HEK293T (cell line): ENCODE results near the gene LPCAT1.

Experiments
- CTCF ChIA-PET: fragments of 350-600 bp; formaldehyde crosslinking; extraction: SDS; loops from one replicate; lab custom pipeline; 2021; ENCODE audit warnings: antibody characterized with exemption, inconsistent platforms; lab: Yijun Ruan, JAX
- POLR2A ChIA-PET: fragments of 350-600 bp; formaldehyde crosslinking; extraction: SDS; loops from one replicate; lab custom pipeline; 2020; ENCODE audit warnings: antibody characterized with exemption, inconsistent platforms; lab: Yijun Ruan, JAX
- DNase-seq: peaks from one replicate; pipeline ENCODE4 v3.0.0; 2012; ENCODE audit warnings: mixed read lengths; ENCODE audit errors: extremely low spot score
- ARNT ChIP-seq: fragments of 450-650 bp; IDR thresholded peaks from 2 replicates; pipeline ENCODE4 v1.6.1; 2017; ENCODE audit warnings: mild to moderate bottlenecking
- BHLHE40 ChIP-seq: fragments of 450-650 bp; IDR thresholded peaks from 2 replicates; pipeline ENCODE4 v1.6.1; 2016; ENCODE audit warnings: mild to moderate bottlenecking, moderate library complexity, borderline replicate concordance
- CTBP1 ChIP-seq: fragments of 450-650 bp; IDR thresholded peaks from 2 replicates; pipeline ENCODE4 v1.6.1; 2016; ENCODE audit warnings: borderline replicate concordance
- ELF4 ChIP-seq: fragments of 450-650 bp; IDR thresholded peaks from 2 replicates; pipeline ENCODE4 v1.6.1; 2017; ENCODE audit warnings: antibody characterized with exemption
- FOXA1 ChIP-seq: fragments of 450-650 bp; IDR thresholded peaks from 2 replicates; pipeline ENCODE4 v1.6.1; 2016; ENCODE audit warnings: mild to moderate bottlenecking
- FOXK2 ChIP-seq: fragments of 450-650 bp; IDR thresholded peaks from 2 replicates; pipeline ENCODE4 v1.6.1; 2016; ENCODE audit warnings: mild to moderate bottlenecking
- FOXM1 ChIP-seq: fragments of 450-650 bp; IDR thresholded peaks from 2 replicates; pipeline ENCODE4 v1.6.1; 2017; ENCODE audit warnings: mild to moderate bottlenecking, borderline replicate concordance
- HDGF ChIP-seq: fragments of 450-650 bp; IDR thresholded peaks from 2 replicates; pipeline ENCODE4 v1.6.1; 2017; ENCODE audit warnings: antibody characterized with exemption, borderline replicate concordance
- L3MBTL2 ChIP-seq: fragments of 450-650 bp; conservative IDR thresholded peaks from 2 replicates; pipeline ENCODE4 v1.6.1; 2016; ENCODE audit warnings: mild to moderate bottlenecking
- LEF1 ChIP-seq: fragments of 450-650 bp; IDR thresholded peaks from 2 replicates; pipeline ENCODE4 v1.6.1; 2017; ENCODE audit warnings: mild to moderate bottlenecking, borderline replicate concordance
- NFRKB ChIP-seq: fragments of 450-650 bp; IDR thresholded peaks from 2 replicates; pipeline ENCODE4 v1.6.1; 2016; ENCODE audit warnings: mild to moderate bottlenecking, moderate library complexity
- PKNOX1 ChIP-seq: fragments of 450-650 bp; IDR thresholded peaks from 2 replicates; pipeline ENCODE4 v1.6.1; 2016
- SP1 ChIP-seq: fragments of 450-650 bp; IDR thresholded peaks from 2 replicates; pipeline ENCODE4 v1.6.1; 2017
- SUZ12 ChIP-seq: fragments of 450-650 bp; IDR thresholded peaks from 2 replicates; pipeline ENCODE4 v1.6.1; 2016; ENCODE audit warnings: mild to moderate bottlenecking
- TARDBP ChIP-seq: fragments of 450-650 bp; IDR thresholded peaks from 2 replicates; pipeline ENCODE4 v1.6.1; 2016
- ZNF384 ChIP-seq: fragments of 450-650 bp; IDR thresholded peaks from 2 replicates; pipeline ENCODE4 v1.6.1; 2016

The LPCAT1 gene

GRCh38 chr5:1544294-1544961 is 20.7 kb upstream of the LPCAT1 start:
- ChIA-PET CTCF (interaction anchor here (0.5 kb wide), 1 partner anchor 75 kb away, joined by 3 read pairs; no protein-coding TSS in a partner anchor), POLR2A (no interaction called here)
- no peak for DNase-seq
- TF ChIP-seq ELF4 (no peak), SP1 (no peak), PKNOX1 (no peak), CTBP1 (no peak), FOXA1 (no peak), ZNF384 (no peak), TARDBP (no peak), ARNT (no peak), BHLHE40 (no peak)

DNA sequence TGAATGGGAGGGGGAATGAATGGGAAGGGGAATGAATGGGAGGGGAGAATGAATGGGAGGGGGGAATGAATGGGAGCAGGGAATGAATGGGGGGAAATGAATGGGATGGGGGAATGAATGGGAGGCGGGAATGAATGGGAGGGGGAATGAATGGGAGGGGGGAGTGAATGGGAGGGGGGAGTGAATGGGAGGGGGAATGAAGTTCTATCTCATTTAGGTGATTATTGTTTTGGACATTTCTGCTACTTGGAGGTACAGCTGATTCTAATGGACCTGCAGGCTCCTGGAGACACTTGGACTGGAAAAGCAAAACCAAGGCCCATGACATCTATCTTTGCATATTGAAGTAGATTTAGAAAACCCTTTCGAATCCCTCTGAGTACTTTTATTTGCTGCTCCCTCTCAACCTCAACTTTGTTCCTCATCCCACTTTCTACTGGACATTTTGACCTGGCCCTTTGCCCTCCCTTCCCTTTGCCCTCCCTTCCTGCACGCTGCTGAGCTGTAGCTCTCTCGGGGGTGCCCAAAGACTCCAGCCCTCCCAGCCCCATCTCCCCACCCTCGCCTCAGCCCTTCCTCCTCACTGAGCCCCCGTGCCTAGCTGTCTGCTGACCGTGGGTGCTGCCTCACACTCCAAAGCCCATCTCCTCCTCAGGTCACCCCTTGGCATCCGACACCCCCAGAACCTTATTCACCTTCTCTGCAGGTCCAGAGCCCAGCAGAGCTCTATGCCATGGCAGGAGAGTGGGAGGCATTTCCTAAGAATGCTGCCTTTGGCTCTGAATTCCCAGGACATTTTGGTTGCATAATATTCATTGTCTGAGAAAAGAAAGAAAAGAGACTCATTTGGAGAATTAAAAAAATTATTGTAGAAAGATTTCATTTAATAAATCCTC is 19.9 kb upstream of the LPCAT1 start:
- no peak for TF ChIP-seq FOXM1
- no peak for TF ChIP-seq TARDBP
- no peak for TF ChIP-seq HDGF
- no peak for TF ChIP-seq FOXK2
- no peak for TF ChIP-seq ELF4
- TF ChIP-seq SUZ12, result no peak
- DNase-seq, result no peak
- CTCF ChIA-PET, result interaction anchor here (0.5 kb wide), 1 partner anchor 76 kb away, joined by 3 read pairs; no protein-coding TSS in a partner anchor
- POLR2A ChIA-PET, result no interaction called here

- no peak for DNase-seq
- TF ChIP-seq CTBP1, result no peak
- no peak for TF ChIP-seq TARDBP
- no peak for TF ChIP-seq FOXM1
- no peak for TF ChIP-seq L3MBTL2
- no peak for TF ChIP-seq NFRKB
- no peak for TF ChIP-seq HDGF
- CTCF ChIA-PET, result no interaction called here
- POLR2A ChIA-PET, result no interaction called here
These were observed 19.0 kb upstream of the LPCAT1 start for GRCh38 chr5:1542781-1543180.

DNA sequence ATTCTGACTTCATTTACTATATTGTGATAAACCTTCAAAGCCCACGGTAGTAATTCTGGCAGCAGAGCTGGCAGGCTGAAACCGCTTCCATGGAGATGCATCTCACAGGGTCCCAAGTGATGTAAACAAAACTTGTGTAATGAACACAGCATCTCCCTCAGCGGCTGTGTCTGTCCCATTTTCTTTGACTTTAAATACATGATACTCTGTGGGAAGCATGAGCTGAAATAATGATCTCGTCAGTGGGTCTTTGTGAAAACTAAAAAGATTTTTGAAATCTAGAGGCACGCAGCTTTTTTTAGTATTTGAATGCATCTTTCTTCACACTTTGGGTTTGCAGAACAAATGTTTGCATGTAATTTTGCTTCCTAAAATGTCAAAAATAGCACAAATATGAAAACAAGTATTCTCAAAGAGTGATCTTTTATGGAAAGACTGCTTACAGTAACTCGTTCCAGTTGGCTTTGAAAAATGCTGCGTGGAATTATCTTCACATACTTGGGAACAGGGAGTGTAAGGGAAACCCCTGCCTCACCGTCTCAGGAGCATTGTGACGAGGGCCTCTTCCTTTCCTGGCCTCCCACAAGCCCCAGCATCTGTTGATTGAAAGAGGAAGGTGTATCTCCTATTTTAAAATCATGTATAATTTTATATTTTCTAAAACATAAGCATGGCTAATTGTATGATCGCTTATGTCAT is 18.1 kb upstream of the LPCAT1 start:
- ChIA-PET CTCF (no interaction called here), POLR2A (no interaction called here)
- TF ChIP-seq PKNOX1, result no peak
- TF ChIP-seq ZNF384, result no peak
- TF ChIP-seq SUZ12, result no peak
- no peak for TF ChIP-seq BHLHE40
- TF ChIP-seq SP1, result no peak
- TF ChIP-seq LEF1, result no peak
- TF ChIP-seq ELF4, result no peak
- TF ChIP-seq NFRKB, result no peak
- TF ChIP-seq CTBP1, result no peak
- no peak for TF ChIP-seq L3MBTL2
- TF ChIP-seq FOXK2, result no peak
- TF ChIP-seq HDGF, result no peak
- TF ChIP-seq FOXM1, result no peak
- TF ChIP-seq ARNT, result no peak
- no peak for DNase-seq

DNA sequence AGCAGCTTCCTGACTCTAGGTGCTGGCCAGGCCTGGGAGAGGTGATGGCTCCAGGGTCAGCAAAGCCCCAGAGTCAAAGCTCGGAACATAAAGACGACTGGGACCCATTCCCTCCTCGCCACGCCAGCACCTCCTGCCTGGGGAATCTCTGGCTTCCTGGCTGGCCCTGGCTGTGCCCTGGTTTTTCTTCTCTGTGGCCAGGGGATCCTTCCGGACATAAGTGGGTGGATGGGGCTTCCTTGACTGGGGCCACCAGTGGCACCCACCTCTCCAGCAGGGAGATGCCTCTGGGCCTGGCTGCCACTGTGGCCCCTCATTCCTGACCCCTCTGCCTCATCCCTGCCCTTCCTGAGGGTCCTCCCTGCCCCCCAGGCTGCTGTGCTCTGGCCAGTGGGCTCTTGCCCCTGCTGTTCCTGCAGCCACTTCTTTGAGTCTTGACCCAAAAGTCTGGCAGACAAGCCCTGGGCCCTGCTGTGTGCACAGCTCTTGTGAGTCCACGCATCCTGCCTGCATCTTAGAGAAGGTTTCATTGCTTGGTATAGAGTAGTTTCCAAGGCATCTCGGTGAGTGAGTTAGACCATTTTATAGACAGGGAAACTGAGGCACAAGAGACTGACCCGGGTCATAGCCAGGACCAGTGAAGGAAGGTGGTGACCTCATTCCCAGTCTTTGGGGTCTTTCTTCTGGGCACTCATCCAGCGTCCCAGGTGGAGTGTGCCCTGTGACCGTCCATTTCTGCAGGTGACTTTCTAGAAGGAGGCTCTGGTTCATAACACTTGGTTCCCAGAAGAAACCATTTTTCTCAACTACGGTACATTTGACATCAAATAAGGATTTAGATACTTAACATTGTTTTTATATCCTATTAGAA is 17.3 kb upstream of the LPCAT1 start:
- ChIA-PET POLR2A (no interaction called here), CTCF (no interaction called here)
- TF ChIP-seq ZNF384 (no peak), L3MBTL2 (no peak), ARNT (no peak), LEF1 (no peak), TARDBP (no peak), CTBP1 (no peak), FOXK2 (no peak), NFRKB (no peak), PKNOX1 (no peak), HDGF (no peak), BHLHE40 (no peak), FOXA1 (no peak), SP1 (no peak), SUZ12 (no peak)
- DNase-seq, result no peak
